Neutrophil (primary cell): Measurements from ENCODE around the gene CLCN5.

ENCODE experiments used
- H3K27ac ChIP-seq: fragments of 200-600 bp; sonication (generic); 2 replicates; pipeline ENCODE4 v1.5.1; 2016; ENCODE audit warnings: mild to moderate bottlenecking, moderate library complexity
- H3K27me3 ChIP-seq: fragments of 200-600 bp; sonication (generic); 2 replicates; pipeline ENCODE4 v1.6.0; 2016; ENCODE audit warnings: mild to moderate bottlenecking
- H3K36me3 ChIP-seq: fragments of 200-600 bp; sonication (generic); 2 replicates; pipeline ENCODE4 v1.5.1; 2017
- H3K4me1 ChIP-seq, 2 experiments: fragments of 200-600 bp in 1 of 2; sonication (generic) in 1 of 2; 1 replicate in 1 of 2; 2 replicates in 1 of 2; pipeline versions ENCODE4 v1.5.1 to v1.6.1; 2013 to 2016; ENCODE audit warnings: low read depth in 1 of 2, low read length in 1 of 2, mild to moderate bottlenecking in 1 of 2, moderate library complexity in 1 of 2; ENCODE audit not compliant: control insufficient read depth in 1 of 2, insufficient read depth in 1 of 2
- H3K4me3 ChIP-seq, 2 experiments: fragments of 200-600 bp in 1 of 2; sonication (generic) in 1 of 2; 1 replicate in 1 of 2; 2 replicates in 1 of 2; pipeline ENCODE4 v1.5.1; 2013 to 2016; ENCODE audit warnings: low read depth in 1 of 2, low read length in 1 of 2, mild to moderate bottlenecking in 1 of 2, moderate library complexity in 1 of 2
- H3K9me3 ChIP-seq: fragments of 200-600 bp; sonication (generic); 2 replicates; pipeline ENCODE4 v1.5.1; 2016
- TF ChIP-seq, protein P1 (sequence below): fragments of 200-600 bp; sonication (generic); IDR thresholded peaks from 2 replicates; pipeline ENCODE4 v1.5.1; 2016; ENCODE audit warnings: antibody characterized with exemption

The CLCN5 gene

DNA sequence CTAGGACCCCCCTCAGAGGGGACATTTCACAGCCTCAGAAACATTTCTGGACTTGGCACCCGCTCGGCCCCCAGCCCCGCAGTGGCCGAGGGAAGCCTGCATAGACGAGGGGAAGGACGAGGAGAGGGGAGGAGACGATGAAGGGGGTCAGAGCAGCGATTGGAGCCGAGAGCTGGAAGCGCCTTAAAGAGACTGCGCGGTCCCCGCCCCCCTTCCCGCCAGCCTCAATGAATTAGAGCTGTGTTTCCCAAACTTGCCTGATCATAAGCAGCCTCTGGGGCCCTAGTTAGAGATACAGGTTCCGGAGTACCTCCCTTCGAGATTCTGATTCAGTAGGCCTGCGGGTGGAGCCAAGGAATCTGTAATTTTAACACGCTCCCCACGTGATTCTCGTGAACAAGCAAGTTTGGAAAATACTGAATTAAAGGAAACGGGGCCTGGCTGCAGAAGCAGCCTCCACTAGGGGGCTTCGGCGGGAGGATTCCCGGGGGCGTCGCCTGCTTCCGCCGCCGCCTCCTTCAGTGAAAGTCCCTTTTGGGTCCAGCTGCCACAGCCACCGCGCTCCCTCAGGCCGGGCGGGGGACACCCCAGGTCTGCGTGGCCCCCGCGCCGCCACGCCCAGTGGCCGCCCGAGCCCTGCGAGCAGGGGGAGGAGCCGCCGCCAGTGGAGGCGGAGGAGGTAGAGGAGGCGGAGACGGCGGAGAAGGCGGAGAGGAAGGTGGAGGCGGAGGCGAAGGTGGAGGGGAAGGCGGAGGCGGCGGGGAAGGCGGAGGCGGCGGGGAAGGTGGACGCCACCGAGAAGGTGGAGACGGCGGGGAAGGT, 43.4 kb upstream of the CLCN5 start, which contains the start of gene USP27X:
Gene USP27X (plus strand): TSS at position 651 of the 822 bp plus-strand sequence. CDS start 824 bp downstream, outside the sequence.
- H3K4me3 ChIP-seq, result peak within 1 kb of the TSS; percentile 58 to 65
- no peaks in the 10 kb centered on the region for H3K4me1 ChIP-seq
- no peaks in the 10 kb centered on the region for H3K36me3 ChIP-seq
- no peaks in the 10 kb centered on the region for H3K9me3 ChIP-seq
- TF ChIP-seq, protein P1, sequence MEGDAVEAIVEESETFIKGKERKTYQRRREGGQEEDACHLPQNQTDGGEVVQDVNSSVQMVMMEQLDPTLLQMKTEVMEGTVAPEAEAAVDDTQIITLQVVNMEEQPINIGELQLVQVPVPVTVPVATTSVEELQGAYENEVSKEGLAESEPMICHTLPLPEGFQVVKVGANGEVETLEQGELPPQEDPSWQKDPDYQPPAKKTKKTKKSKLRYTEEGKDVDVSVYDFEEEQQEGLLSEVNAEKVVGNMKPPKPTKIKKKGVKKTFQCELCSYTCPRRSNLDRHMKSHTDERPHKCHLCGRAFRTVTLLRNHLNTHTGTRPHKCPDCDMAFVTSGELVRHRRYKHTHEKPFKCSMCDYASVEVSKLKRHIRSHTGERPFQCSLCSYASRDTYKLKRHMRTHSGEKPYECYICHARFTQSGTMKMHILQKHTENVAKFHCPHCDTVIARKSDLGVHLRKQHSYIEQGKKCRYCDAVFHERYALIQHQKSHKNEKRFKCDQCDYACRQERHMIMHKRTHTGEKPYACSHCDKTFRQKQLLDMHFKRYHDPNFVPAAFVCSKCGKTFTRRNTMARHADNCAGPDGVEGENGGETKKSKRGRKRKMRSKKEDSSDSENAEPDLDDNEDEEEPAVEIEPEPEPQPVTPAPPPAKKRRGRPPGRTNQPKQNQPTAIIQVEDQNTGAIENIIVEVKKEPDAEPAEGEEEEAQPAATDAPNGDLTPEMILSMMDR, result no peak
- H3K27ac ChIP-seq, result no peak within 1 kb of the TSS
- H3K27me3 ChIP-seq, result peaks cover 10% of the 10 kb centered on the region

DNA sequence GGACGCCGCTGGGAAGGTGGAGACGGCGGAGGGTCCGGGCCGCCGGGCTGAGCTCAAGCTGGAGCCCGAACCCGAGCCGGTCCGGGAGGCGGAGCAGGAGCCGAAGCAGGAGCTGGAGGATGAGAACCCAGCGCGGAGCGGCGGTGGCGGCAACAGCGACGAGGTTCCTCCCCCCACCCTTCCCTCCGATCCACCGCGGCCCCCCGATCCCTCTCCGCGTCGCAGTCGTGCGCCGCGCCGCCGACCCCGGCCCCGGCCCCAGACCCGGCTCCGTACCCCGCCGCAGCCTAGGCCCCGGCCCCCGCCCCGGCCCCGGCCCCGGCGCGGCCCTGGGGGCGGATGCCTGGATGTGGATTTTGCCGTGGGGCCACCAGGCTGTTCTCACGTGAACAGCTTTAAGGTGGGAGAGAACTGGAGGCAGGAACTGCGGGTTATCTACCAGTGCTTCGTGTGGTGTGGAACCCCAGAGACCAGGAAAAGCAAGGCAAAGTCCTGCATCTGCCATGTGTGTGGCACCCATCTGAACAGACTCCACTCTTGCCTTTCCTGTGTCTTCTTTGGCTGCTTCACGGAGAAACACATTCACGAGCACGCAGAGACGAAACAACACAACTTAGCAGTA, 42.6 kb upstream of the CLCN5 start:
- TF ChIP-seq, protein P1, result no peak
- H3K36me3 ChIP-seq, result no peaks in the 10 kb centered on the region
- H3K27me3 ChIP-seq, result peaks cover 10% of the 10 kb centered on the region
- no peaks in the 10 kb centered on the region for H3K4me1 ChIP-seq
- no peaks in the 10 kb centered on the region for H3K9me3 ChIP-seq
- peak overlapping the region; percentile 58 to 65 for H3K4me3 ChIP-seq
- no peak overlapping the region for H3K27ac ChIP-seq

DNA sequence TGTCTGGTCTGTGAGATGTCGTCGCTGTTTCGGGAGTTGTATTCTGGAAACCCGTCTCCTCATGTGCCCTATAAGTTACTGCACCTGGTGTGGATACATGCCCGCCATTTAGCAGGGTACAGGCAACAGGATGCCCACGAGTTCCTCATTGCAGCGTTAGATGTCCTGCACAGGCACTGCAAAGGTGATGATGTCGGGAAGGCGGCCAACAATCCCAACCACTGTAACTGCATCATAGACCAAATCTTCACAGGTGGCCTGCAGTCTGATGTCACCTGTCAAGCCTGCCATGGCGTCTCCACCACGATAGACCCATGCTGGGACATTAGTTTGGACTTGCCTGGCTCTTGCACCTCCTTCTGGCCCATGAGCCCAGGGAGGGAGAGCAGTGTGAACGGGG, 41.7 kb upstream of the CLCN5 start:
- no peaks in the 10 kb centered on the region for H3K36me3 ChIP-seq
- no peak overlapping the region for H3K27ac ChIP-seq
- H3K4me3 ChIP-seq, result no peak overlapping the region

DNA sequence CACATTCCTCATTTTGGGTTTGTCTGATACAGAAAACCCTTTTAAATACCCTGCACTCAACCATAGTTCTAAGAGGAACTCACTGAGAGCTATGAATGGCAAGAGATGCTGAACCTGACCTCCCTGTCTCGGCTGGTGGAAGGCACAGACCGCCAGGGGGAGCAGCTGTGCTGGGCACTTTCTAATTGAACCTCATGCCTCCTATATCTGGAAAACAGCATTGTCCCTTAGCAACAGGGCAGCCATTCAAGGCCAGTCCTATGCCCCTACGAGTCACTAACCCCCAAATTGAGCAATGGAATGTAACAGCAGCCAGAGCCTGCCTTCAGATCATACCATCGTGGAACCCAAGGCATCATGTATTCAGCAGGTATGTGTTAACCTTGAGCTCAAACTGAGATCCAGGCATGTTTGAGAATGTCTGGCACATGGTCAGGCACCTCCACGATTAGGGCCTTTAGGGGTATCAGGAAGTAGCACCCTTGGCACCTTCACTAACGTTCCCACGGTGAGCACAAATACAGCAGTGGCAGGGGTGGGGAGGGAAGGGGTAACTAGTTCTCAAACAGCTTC, 38.0 kb upstream of the CLCN5 start:
- TF ChIP-seq, protein P1, result peak; percentile 22
- no peaks in the 10 kb centered on the region for H3K36me3 ChIP-seq
- H3K9me3 ChIP-seq, result no peaks in the 10 kb centered on the region
- H3K27me3 ChIP-seq, result peaks cover 10% of the 10 kb centered on the region
- H3K4me1 ChIP-seq, result no peaks in the 10 kb centered on the region
- no peak overlapping the region for H3K4me3 ChIP-seq
- H3K27ac ChIP-seq, result no peak overlapping the region

More for the DNA sequence above, 41.7 kb upstream of the CLCN5 start:
- TF ChIP-seq, protein P1, result no peak
- H3K4me1 ChIP-seq, result no peaks in the 10 kb centered on the region
- H3K27me3 ChIP-seq, result peaks cover 10% of the 10 kb centered on the region
- no peaks in the 10 kb centered on the region for H3K9me3 ChIP-seq

DNA sequence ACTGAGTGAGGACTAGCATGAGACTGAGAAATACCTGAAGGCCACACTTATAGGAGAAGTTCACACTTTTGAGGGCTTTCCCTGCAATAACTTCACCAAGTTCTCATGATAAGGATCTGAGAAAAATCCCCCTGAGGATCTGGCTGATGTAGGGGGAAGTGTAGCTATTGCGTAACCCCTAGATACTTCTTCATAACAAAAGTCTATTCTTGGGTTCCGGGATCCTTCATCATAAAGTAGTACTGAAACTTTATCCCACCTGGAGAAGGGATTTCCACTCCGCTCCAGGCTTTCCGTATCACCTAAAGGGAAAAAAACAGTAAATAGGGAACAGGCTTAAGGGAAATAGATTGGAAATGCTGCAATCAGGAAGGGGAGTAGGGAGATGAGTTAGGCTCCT, 29.9 kb upstream of the CLCN5 start:
- TF ChIP-seq, protein P1, result no peak
- H3K27me3 ChIP-seq, result no peaks in the 10 kb centered on the region
- H3K9me3 ChIP-seq, result no peaks in the 10 kb centered on the region
- H3K4me1 ChIP-seq, result no peaks in the 10 kb centered on the region
- no peak overlapping the region for H3K27ac ChIP-seq
- H3K4me3 ChIP-seq, result no peak overlapping the region
- no peaks in the 10 kb centered on the region for H3K36me3 ChIP-seq
